K562 (cell line): ENCODE measurements around the gene EXOC6. TPM values are rescaled to one million over a fixed set of nuclear protein-coding genes. Genes with fewer than 3 reads are reported as not detected.

ENCODE experiments used
- CCNT2 ChIP-seq: IDR thresholded peaks from 2 replicates; pipeline ENCODE4 v1.6.1; 2011; ENCODE audit warnings: borderline replicate concordance, low read depth, mild to moderate bottlenecking, moderate library complexity, mixed read lengths, low read length; ENCODE audit not compliant: insufficient read length; ENCODE audit errors: extremely low read depth
- DACH1 ChIP-seq: fragments of 450-650 bp; IDR thresholded peaks from 2 replicates; pipeline ENCODE4 v1.6.1; 2018; ENCODE audit not compliant: partially characterized antibody
- ESRRB ChIP-seq: fragments of 250-450 bp; sonication (Bioruptor Pico); IDR thresholded peaks from 2 replicates; pipeline ENCODE4 v1.5.0; 2020; ENCODE audit warnings: mild to moderate bottlenecking, moderate library complexity, borderline replicate concordance
- HDAC1 ChIP-seq, 2 experiments: fragments of 450-650 bp; IDR thresholded peaks; 2 replicates each; pipeline ENCODE4 v1.6.1; 2016 to 2017; ENCODE audit warnings: inconsistent platforms in 1 of 2, mild to moderate bottlenecking in 1 of 2, moderate library complexity in 1 of 2
- HMGN3 ChIP-seq: IDR thresholded peaks from 2 replicates; pipeline ENCODE4 v1.6.1; 2011; ENCODE audit warnings: borderline replicate concordance, low read depth, mild to moderate bottlenecking, mixed read lengths, low read length; ENCODE audit not compliant: insufficient read length; ENCODE audit errors: extremely low read depth
- JUND ChIP-seq, 2 experiments: IDR thresholded peaks; 2 replicates in 1 of 2; 3 replicates in 1 of 2; pipeline ENCODE4 v1.6.1; 2011; ENCODE audit warnings: borderline replicate concordance in 2 of 2, low read depth in 2 of 2, low read length in 2 of 2, improper control_type of control experiment in 1 of 2, missing biosample characterization in 1 of 2, missing genetic modification characterization in 1 of 2, missing genetic modification reagents in 1 of 2
- NR2C1 ChIP-seq, 2 experiments: fragments of 450-650 bp; IDR thresholded peaks; 2 replicates each; pipeline ENCODE4 v1.6.1; 2017; ENCODE audit warnings: mild to moderate bottlenecking in 2 of 2, antibody characterized with exemption in 1 of 2, inconsistent platforms in 1 of 2, missing compliant biosample characterization in 1 of 2, missing genetic modification characterization in 1 of 2
- PHTF2 ChIP-seq: fragments of 250-450 bp; sonication (Bioruptor Pico); IDR thresholded peaks from 2 replicates; pipeline ENCODE4 v1.5.0; 2021; ENCODE audit warnings: mild to moderate bottlenecking
- PRMT5 ChIP-seq: sonication (generic); formaldehyde crosslinking; IDR thresholded peaks from 2 replicates; pipeline ENCODE4 v1.5.0; 2020; ENCODE audit warnings: missing genetic modification reagents
- RBFOX2 ChIP-seq: fragments of 200-400 bp; formaldehyde crosslinking; IDR thresholded peaks from 2 replicates; pipeline ENCODE4 v1.6.1; 2017; ENCODE audit warnings: low read depth, mild to moderate bottlenecking, low read length, moderate library complexity
- SAP30 ChIP-seq: fragments of 200-600 bp; sonication (generic); IDR thresholded peaks from 2 replicates; pipeline ENCODE4 v1.6.1; 2012; ENCODE audit warnings: borderline replicate concordance, low read depth, mild to moderate bottlenecking, moderate library complexity, low read length, control low read depth, inconsistent platforms; ENCODE audit not compliant: insufficient read depth, poor library complexity, severe bottlenecking
- STAT5A ChIP-seq: IDR thresholded peaks from 2 replicates; pipeline ENCODE4 v1.6.1; 2012; ENCODE audit warnings: low read length, inconsistent platforms, borderline replicate concordance
- ZFP30 ChIP-seq: fragments of 250-450 bp; sonication (Bioruptor Pico); IDR thresholded peaks from 2 replicates; pipeline ENCODE4 v1.8.0; 2022; ENCODE audit warnings: moderate library complexity, mild to moderate bottlenecking, inconsistent platforms, borderline replicate concordance
- ZNF146 ChIP-seq: IDR thresholded peaks from one replicate; pipeline ENCODE4 v1.6.1; 2018; ENCODE audit warnings: missing compliant biosample characterization; ENCODE audit not compliant: unreplicated experiment
- ZNF584 ChIP-seq: fragments of 200-800 bp; sonication (Bioruptor generic); IDR thresholded peaks from 2 replicates; pipeline ENCODE4 v1.6.1; 2016; ENCODE audit warnings: low read depth, mild to moderate bottlenecking, missing genetic modification characterization, missing compliant biosample characterization
- ZNF77 ChIP-seq: fragments of 250-450 bp; sonication (Bioruptor Pico); IDR thresholded peaks from 2 replicates; pipeline ENCODE4 v1.5.0; 2020
- polyA plus RNA-seq, 8 experiments: library from polyadenylated mRNA; depleted of rRNA in 4 of 8; stranded (reverse) in 5 of 8; unstranded in 3 of 8; fragments of >200 nt; fragmentation: Nextera tagmentation in 2 of 8; fragmentation: Illumina TruSeq in 1 of 8; extraction: Ambion mirVana in 2 of 8; extraction: Trizol in 1 of 8; gene quantifications; 2 replicates each; pipeline versions ENCODE4 v1.2.1 to v1.2.3, GENCODE V29; 2011 to 2014; ENCODE audit warnings: inconsistent platforms in 1 of 8, missing spikeins in 1 of 8
- total RNA-seq, 7 experiments: library from RNA; depleted of rRNA in 6 of 7; stranded (reverse); fragments of >200 nt in 6 of 7; fragmentation: Illumina TruSeq in 2 of 7; extraction: Trizol in 2 of 7; gene quantifications; 2 replicates each; pipeline versions ENCODE4 v1.2.1 to v1.2.3, GENCODE V29; 2011 to 2021; ENCODE audit warnings: low replicate concordance in 1 of 7
- TF ChIP-seq, protein P1 (sequence below): fragments of 450-650 bp; IDR thresholded peaks from one replicate; pipeline ENCODE4 v1.6.1; 2018; ENCODE audit warnings: mild to moderate bottlenecking, moderate library complexity; ENCODE audit not compliant: partially characterized antibody
- TF ChIP-seq, protein P2 (sequence below): IDR thresholded peaks from 2 replicates; pipeline ENCODE4 v1.6.1; 2011; ENCODE audit warnings: borderline replicate concordance, low read depth, mild to moderate bottlenecking, moderate library complexity, low read length; ENCODE audit not compliant: insufficient read depth, poor library complexity, severe bottlenecking
- TF ChIP-seq, protein P3 (sequence below): sonication (generic); formaldehyde crosslinking; IDR thresholded peaks from 2 replicates; pipeline ENCODE4 v1.8.0; 2022; ENCODE audit warnings: mild to moderate bottlenecking, missing genetic modification reagents, borderline replicate concordance

EXOC6 gene
- total and polyA plus RNA-seq, 9 of the 15 experiments (the other 6 are each of a cell fraction or from before 2014, with no cell fraction given): 13.9 to 42.8 (median 24.9) TPM

DNA sequence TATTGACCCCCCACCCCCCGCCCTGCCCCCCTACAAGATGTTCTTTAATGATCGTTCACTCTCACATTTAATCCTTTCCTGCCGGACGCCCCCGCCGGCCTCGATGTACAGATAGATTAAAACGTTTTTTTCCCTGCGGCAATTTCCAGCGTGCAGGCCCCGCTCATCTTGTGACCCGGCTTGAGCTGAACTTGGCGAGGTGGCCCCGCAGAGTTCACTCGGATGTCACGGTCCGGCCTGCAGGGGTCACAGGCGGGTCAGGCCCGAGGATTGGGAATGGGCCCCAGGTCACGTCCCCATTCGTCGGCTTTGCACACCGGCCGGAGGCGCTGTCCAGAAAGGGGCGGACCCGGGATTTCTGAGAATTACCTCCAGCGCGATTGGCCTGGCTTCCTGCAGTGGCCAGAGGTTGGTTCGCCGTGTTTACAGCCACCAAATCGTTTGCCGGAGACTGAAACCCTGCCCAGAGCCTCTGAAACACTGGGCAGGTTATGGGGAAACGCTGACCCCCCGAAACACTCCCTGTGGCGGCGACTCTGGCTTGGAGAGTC, 223.4 kb downstream of the EXOC6 start (continued):
- TF ChIP-seq NR2C1 (IDR thresholded peaks at IDR 0.05) (peak; percentile 91), NR2C1 (tag; IDR thresholded peaks at IDR 0.05) (peak; percentile 93), SAP30 (no peak), PHTF2 (no peak), ZNF77 (CRISPR knock-in tag) (no peak), CCNT2 (peak; percentile 82), ZNF584 (CRISPR knock-in tag) (no peak), STAT5A (peak; percentile 78), ESRRB (CRISPR knock-in tag) (no peak), RBFOX2 (peak; percentile 73), JUND (IDR thresholded peaks at IDR 0.05; ENCODE audit: borderline replicate concordance, low read depth, low read length) (peak; percentile 46; the same call in 1 of the 2 replicates), JUND (tag; IDR thresholded peaks at IDR 0.05; ENCODE audit: borderline replicate concordance, low read depth, low read length) (peak; percentile 15; the same call in 1 of the 3 replicates), PRMT5 (CRISPR knock-in tag) (no peak), DACH1 (no peak), ZNF146 (CRISPR knock-in tag) (no peak), HMGN3 (peak; percentile 94), ZFP30 (no peak), HDAC1 (IDR thresholded peaks at IDR 0.05) (no peak)
- TF ChIP-seq, protein P1, sequence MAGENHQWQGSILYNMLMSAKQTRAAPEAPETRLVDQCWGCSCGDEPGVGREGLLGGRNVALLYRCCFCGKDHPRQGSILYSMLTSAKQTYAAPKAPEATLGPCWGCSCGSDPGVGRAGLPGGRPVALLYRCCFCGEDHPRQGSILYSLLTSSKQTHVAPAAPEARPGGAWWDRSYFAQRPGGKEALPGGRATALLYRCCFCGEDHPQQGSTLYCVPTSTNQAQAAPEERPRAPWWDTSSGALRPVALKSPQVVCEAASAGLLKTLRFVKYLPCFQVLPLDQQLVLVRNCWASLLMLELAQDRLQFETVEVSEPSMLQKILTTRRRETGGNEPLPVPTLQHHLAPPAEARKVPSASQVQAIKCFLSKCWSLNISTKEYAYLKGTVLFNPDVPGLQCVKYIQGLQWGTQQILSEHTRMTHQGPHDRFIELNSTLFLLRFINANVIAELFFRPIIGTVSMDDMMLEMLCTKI: no peak
- TF ChIP-seq, protein P2, sequence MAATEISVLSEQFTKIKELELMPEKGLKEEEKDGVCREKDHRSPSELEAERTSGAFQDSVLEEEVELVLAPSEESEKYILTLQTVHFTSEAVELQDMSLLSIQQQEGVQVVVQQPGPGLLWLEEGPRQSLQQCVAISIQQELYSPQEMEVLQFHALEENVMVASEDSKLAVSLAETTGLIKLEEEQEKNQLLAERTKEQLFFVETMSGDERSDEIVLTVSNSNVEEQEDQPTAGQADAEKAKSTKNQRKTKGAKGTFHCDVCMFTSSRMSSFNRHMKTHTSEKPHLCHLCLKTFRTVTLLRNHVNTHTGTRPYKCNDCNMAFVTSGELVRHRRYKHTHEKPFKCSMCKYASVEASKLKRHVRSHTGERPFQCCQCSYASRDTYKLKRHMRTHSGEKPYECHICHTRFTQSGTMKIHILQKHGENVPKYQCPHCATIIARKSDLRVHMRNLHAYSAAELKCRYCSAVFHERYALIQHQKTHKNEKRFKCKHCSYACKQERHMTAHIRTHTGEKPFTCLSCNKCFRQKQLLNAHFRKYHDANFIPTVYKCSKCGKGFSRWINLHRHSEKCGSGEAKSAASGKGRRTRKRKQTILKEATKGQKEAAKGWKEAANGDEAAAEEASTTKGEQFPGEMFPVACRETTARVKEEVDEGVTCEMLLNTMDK: no peak
- TF ChIP-seq, protein P3, sequence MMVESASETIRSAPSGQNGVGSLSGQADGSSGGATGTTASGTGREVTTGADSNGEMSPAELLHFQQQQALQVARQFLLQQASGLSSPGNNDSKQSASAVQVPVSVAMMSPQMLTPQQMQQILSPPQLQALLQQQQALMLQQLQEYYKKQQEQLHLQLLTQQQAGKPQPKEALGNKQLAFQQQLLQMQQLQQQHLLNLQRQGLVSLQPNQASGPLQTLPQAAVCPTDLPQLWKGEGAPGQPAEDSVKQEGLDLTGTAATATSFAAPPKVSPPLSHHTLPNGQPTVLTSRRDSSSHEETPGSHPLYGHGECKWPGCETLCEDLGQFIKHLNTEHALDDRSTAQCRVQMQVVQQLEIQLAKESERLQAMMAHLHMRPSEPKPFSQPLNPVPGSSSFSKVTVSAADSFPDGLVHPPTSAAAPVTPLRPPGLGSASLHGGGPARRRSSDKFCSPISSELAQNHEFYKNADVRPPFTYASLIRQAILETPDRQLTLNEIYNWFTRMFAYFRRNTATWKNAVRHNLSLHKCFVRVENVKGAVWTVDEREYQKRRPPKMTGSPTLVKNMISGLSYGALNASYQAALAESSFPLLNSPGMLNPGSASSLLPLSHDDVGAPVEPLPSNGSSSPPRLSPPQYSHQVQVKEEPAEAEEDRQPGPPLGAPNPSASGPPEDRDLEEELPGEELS (CRISPR knock-in tag): 0 out of 2 replicates have a peak, but pooled peaks have one; percentile 51
